Neural progenitor cell (in vitro differentiated cells): ENCODE results near the gene ETV1.

Source experiments
- EZH2phosphoT487 ChIP-seq: fragments of 200-600 bp; sonication (generic); IDR thresholded peaks from 2 replicates; pipeline ENCODE4 v1.6.1; 2017; ENCODE audit warnings: antibody characterized with exemption
- TF ChIP-seq, protein P1 (sequence below): fragments of 200-600 bp; sonication (generic); IDR thresholded peaks from 2 replicates; pipeline ENCODE4 v1.5.1; 2017; ENCODE audit warnings: antibody characterized with exemption, mild to moderate bottlenecking

DNA sequence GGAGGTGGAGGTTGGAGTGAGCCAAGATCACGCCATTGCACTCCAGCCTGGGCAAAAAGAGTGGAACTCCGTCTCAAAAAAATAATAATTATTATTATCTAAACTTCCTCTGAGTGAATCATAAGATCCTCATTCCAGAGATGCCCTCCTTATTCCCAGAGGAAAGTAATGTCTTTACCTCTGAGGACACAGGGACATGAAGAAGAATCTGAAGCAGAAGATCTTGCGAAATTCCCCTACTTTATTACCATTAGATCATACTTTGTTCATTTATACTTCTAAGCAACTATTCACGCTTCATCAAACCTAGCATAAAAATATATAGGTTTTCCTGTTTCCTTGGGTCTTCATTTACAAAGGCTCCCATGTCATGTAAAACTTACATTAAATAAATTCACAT is 143.1 kb downstream of the ETV1 start:
- TF ChIP-seq, protein P1, sequence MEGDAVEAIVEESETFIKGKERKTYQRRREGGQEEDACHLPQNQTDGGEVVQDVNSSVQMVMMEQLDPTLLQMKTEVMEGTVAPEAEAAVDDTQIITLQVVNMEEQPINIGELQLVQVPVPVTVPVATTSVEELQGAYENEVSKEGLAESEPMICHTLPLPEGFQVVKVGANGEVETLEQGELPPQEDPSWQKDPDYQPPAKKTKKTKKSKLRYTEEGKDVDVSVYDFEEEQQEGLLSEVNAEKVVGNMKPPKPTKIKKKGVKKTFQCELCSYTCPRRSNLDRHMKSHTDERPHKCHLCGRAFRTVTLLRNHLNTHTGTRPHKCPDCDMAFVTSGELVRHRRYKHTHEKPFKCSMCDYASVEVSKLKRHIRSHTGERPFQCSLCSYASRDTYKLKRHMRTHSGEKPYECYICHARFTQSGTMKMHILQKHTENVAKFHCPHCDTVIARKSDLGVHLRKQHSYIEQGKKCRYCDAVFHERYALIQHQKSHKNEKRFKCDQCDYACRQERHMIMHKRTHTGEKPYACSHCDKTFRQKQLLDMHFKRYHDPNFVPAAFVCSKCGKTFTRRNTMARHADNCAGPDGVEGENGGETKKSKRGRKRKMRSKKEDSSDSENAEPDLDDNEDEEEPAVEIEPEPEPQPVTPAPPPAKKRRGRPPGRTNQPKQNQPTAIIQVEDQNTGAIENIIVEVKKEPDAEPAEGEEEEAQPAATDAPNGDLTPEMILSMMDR: no peak
- TF ChIP-seq EZH2phosphoT487: no peak
